SKM-1 (cell line): ENCODE measurements around the gene PTPRN2.

ENCODE experiments used
- DNase-seq: peaks from one replicate; lab custom pipeline; 2025; ENCODE audit not compliant: unreplicated experiment; lab: John Stamatoyannopoulos, UW

PTPRN2 gene

GRCh38 chr7:157870644-157871290, 716.9 kb downstream of the PTPRN2 start:
- DNase-seq, result no peak

GRCh38 chr7:157869793-157870192, 717.8 kb downstream of the PTPRN2 start:
- no peak for DNase-seq

DNA sequence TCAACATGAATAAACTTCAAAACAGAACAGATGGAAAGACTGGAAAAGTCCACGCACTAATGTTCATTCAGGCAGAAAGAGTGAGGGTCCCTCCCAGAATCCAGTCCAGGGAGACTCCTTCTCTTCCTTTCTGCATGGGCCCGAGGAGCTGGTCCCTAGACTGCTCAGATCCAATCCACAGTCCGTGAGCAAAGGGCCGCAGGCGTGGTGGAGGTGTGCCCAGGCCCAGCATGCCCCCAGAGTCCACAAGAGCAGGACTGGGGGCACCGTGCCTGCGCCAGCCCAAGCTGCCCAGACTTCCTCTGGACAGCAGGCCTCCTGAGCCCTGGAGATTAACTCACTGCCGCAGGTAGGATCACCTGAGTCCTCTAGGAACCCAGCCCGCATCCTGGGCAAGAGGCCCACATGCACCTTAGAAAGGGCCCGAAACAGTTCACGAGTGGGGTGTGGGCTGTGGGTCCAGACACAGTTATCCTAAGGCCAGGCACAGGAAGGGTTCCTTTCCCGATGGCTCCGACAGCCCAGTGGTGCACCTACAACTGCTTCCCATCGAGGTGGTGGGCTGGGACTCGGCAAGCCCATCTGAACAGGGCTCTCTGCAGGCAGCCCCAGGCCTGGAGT, 719.8 kb downstream of the PTPRN2 start:
- DNase-seq, result no peak

DNA sequence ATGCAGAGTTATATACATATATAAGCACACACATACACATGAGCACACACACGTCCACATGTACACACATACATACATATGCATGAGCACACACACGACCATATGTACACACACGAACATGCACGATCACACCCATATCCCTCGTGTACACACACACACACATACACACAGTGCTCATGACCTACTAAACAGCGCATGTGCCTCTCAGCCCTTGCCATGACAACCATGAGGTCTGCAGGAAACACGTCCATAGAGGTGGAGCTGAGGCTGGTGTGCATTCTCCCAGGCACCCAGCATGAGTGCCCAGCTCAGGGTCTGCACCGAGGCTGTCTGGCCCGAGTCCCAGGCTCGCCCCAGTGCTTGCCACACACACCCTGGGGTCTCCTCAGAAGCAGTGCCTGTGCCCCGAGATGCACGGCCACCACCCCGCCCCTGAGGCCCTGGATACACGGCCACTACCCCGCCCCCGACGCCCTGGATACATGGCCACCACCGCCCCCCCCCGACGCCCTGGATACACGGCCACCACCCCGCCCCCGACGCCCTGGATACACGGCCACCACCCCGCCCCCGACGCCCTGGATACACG, 721.2 kb downstream of the PTPRN2 start:
- DNase-seq, result no peak

- DNase-seq, result no peak
Observed at GRCh38 chr7:157865351-157866165, 722.1 kb downstream of the PTPRN2 start.

DNA sequence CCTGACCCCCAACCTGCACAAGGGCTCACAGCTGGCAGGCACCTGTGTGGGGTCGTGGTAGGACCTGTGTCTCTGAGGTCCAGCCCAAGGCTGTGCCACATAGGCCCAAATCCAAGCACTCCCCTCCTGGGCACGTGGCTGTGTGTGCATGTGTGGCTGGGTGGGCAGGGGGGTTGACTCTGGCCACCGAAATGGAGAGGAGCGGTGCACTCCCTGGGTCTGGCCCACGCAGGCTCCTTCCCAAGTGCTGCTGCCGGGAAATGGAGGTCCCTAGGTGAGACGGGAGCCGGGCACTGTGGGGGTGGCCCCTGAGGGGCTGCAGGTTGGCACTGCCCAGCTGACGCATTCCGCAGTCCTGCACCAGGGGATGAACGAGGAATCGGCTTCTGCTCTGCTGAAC, 722.7 kb downstream of the PTPRN2 start:
- no peak for DNase-seq

GRCh38 chr7:157863906-157864810, 723.5 kb downstream of the PTPRN2 start:
- DNase-seq, result no peak

- DNase-seq, result no peak
Observed at GRCh38 chr7:157863176-157863575, 724.4 kb downstream of the PTPRN2 start.

- no peak for DNase-seq
Observed at GRCh38 chr7:157862731-157863130, 724.9 kb downstream of the PTPRN2 start.

DNA sequence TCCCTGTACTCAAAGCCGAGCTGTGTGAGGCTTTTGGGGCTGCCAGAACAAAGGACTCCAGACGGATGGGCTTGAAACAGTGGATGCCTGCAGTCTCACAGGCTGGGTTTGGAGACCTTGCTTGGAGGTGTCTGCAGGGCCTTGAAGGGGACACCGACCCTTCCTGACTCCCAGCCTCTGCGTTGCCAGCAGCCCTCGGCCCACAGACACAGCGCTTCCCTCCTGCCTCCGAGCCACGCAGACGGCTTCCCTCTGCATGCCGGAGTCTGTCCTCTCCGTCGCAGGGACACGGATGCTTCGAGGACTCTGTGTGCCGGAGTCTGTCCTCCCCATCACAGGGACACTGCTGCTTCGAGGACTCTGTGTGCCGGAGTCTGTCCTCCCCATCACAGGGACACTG, 726.1 kb downstream of the PTPRN2 start:
- DNase-seq, result no peak

DNA sequence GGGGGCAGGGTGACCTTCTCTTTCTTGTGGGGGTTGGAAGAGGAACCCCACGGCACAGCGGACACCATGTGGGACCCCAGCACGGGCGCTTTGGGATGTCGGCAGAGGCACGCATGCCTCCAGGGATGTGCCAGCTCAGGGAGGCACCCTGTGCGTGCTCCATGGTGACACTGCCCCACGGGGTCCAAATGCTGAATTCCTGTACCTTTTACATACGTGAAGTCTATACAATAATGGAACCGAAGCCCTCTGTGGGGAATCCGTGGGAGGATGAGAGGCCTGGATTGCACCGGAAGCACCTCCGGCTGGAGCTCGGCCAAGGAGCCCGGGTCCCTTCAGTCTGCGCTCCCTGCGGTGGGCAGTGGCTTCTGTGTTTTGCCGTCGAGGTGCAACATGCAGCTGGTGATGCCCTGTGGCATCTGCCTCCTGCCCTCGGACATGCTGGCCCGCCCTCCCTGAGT, 726.6 kb downstream of the PTPRN2 start:
- no peak for DNase-seq

DNA sequence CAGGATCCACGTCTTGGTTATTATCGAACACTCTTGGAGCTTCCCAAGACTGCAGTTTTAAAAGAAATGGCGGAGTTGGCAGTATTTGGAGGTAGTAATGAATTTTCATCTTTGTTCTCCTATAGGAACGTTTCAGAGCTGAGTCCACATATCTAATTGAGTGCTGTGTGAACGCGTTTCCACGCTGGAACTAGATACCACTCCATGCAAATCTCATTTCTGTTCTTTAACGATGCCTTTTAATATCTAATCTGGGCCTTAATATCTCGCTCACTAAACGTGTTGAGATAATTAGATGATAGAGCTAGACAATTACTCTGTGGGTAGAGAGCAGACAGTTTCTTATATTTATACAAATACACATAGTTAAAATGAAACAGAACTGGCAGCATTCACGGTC, 727.2 kb downstream of the PTPRN2 start:
- DNase-seq, result no peak

DNA sequence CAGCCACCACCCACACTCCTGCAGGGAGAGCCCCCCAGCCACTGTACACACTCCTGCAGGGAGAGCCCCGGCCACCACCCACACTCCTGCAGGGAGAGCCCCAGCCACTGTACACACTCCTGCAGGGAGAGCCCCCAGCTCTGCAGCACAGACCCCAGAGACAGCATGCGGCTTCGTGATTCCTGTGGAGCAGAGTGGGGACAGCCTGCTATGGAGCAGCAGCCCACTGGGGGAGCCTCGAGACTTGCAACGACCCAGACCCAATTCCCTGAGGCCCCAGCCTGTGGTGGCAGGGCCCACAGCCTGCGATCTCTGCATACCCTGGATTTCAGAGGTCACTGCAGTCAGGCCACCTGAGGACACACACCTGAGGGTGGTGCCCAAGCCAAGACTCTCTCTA, 727.7 kb downstream of the PTPRN2 start:
- no peak for DNase-seq

DNA sequence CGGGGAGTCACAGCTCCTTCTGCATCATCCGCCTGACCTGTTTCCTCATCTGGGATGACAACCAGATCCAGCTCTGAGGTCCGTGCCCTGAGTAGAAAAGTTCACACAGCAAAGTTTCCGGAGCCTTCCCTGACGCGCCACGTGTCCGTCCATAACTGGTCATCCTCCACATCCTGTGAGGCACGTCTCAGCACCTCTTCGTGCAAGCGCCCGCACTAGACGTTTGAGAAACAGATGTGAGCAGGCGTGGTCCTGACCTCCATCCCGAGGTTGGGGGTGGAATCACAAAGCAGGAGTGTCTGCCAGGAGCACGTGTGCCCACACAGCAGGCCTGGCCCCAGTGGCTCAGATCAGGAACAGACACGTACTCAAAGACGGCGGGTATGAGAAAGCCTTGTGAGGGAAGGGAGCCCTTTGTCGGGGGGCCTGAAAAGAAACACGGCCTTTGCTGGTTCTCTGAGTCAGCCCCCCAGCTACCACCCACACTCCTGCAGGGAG, 730.0 kb downstream of the PTPRN2 start:
- no peak for DNase-seq

GRCh38 chr7:157856873-157857577, 730.6 kb downstream of the PTPRN2 start:
- no peak for DNase-seq

DNA sequence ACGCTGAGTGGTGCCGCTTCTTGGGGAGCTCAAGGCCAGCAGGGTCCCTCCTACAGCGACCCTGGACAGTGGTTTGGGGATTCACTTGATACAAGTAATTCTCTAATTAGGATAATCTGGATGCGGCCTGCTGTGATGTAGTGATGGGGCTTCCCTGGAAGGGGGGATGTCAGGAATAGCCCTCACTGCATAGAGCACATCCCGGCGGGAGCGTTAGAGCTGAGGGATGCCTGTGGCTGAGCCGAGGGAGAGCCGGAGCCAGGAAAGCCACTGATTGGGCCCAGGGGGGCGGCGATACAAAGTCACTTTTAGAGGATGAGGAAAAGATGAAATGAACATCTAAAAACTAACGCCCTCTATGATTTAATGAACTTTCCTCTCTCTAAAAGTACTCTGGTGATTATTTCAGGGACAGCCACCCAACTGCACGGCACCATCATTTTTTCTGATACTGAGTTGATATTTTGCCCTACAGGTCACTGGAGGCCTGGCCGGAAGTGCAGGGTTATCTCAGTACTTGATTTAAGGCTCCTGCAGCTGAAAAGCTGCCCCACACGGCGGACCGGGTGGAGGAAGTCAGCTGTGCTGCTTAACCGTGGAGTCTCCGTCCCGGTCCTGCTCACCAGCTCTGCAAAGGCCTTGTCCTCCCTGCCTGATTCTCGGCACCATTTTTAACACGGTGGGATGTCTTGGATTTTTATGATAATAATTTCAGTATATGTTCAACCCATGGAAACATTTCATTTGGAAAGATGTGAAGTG, 732.0 kb downstream of the PTPRN2 start:
- DNase-seq, result no peak

DNA sequence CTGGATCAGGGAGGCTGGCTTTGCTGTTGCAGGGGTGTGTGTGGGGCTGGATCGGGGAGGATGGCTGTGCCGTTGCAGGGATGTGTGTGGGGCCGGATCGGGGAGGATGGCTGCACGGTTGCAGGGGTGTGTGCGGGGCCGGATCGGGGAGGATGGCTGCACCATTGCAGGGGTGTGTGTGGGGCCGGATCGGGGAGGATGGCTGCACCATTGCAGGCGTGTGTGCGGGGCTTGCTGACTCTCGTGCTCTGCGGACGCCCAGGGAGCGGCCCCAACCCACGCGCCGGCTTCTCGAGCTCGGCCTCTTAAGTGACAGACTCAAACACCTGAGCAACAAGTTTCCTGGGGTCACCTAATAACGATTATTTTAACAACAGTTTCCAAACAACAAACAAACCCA, 732.6 kb downstream of the PTPRN2 start:
- DNase-seq, result no peak

DNA sequence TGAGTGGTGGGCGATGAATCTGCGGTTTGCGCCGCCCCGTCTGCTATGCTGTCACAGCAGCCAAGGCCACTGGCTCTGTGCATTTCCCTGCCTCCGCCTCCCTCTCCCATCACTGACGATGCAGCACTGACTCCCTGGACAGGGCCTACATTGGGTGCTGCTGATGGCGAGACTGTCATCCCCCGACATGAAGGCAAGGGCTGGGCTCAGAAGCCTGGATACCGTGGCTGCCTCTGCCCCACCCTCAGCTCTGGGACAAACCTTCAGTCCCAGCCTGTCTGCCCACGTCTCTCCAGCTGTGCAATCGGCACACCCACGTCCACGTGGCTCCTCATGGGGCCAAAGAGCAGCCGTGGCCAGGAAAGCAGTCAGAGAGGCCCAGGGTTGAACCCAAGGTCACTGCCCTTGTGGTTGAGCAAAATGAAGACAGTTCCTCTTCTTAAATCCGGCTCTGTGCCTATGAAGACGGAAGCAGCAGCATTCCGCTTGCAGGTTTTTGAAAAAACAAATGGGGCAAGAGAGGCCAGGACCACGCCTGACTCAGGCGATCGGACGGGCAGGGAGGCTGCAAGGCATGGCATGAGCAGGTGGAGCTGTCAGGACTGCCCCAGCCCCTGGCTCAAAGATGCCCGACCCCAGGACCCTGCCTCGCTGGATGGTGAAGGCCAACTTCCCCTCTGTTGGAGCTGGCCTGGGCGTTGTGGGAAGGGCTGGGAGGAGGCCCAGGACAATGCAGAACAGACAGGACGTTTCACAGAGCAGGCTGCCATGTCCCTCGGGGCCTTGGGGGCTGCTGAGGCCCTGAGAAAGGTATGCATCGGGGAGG, 733.3 kb downstream of the PTPRN2 start:
- DNase-seq, result peak; percentile 46

- DNase-seq, result no peak
Observed at GRCh38 chr7:157853789-157854065, 733.9 kb downstream of the PTPRN2 start.
